Upper lobe of left lung (tissue), 4 donors: ENCODE data around the gene ABCD4.

Experiments
- CTCF ChIP-seq, 6 experiments: fragments of 450-650 bp in 4 of 6; fragments of 200-600 bp in 2 of 6; sonication (generic) in 2 of 6; IDR thresholded peaks; one replicate each; pipeline ENCODE4 v1.5.1; 2016 to 2019; ENCODE audit warnings: antibody characterized with exemption in 6 of 6
- EP300 ChIP-seq, 4 donors: sonication (generic); formaldehyde crosslinking; IDR thresholded peaks; one replicate each; pipeline ENCODE4 v1.5.1; 2017; ENCODE audit warnings: antibody characterized with exemption in 4 of 4, control low read depth in 2 of 4
- POLR2A ChIP-seq, 4 donors: fragments of 450-650 bp; IDR thresholded peaks; one replicate each; pipeline ENCODE4 v1.5.1; 2016 to 2017; ENCODE audit warnings: antibody characterized with exemption in 4 of 4, mild to moderate bottlenecking in 2 of 4
- POLR2AphosphoS5 ChIP-seq, 2 donors: sonication (generic); formaldehyde crosslinking; IDR thresholded peaks; one replicate each; pipeline ENCODE4 v1.5.1; 2017; ENCODE audit warnings: antibody characterized with exemption in 2 of 2

GRCh38 chr14:74239848-74240793 lies 62.6 kb downstream of the ABCD4 start:
- TF ChIP-seq POLR2AphosphoS5 (IDR thresholded peaks at IDR 0.05) = no peak
- no peak for TF ChIP-seq CTCF (IDR thresholded peaks at IDR 0.05)
- TF ChIP-seq POLR2A (IDR thresholded peaks at IDR 0.05) = peak in 1 of 4 donors; percentile 13
- TF ChIP-seq EP300 (IDR thresholded peaks at IDR 0.05) = no peak
